Endothelial cell of umbilical vein (primary cell): ENCODE results near the gene RASL10A. TPM values are rescaled to one million over a fixed set of nuclear protein-coding genes. Genes with fewer than 3 reads are reported as not detected.

Experiments used
- BruUV-seq: library from RNA; stranded (reverse); fragments of 400-500 nt; replicated peaks from 2 replicates; lab custom pipeline; 2021; lab: Mats Ljungman, UMichigan
- CTCF ChIA-PET: fragments of 300-600, 350-600 bp; sonication (Branson Sonifier 250); formaldehyde crosslinking; loops from one replicate; lab custom pipeline; 2021; ENCODE audit warnings: antibody characterized with exemption, inconsistent platforms; lab: Charles Lee
- POLR2A ChIA-PET: fragments of 300-600, 350-600 bp; sonication (Branson Sonifier 250); formaldehyde crosslinking; loops from one replicate; lab custom pipeline; 2021; ENCODE audit warnings: antibody characterized with exemption, inconsistent platforms; lab: Charles Lee
- DNase-seq: peaks from one replicate; pipeline ENCODE4 v3.0.0-alpha.2; 2011; ENCODE audit warnings: low read depth, low spot score
- FAIRE-seq: peaks from 2 replicates; lab custom pipeline; 2011; peaks lifted over from hg19 to GRCh38; lab: Jason Lieb, UNC
- H2AFZ ChIP-seq: 2 replicates; pipeline ENCODE4 v1.6.0; 2012; ENCODE audit warnings: low read depth, low read length, control low read depth, inconsistent platforms
- H3K27ac ChIP-seq: 2 replicates; pipeline ENCODE4 v1.5.1; 2011; ENCODE audit warnings: low read depth, mild to moderate bottlenecking, control low read depth, low read length, moderate library complexity; ENCODE audit not compliant: insufficient read depth
- H3K27me3 ChIP-seq, 2 experiments: 2 replicates each; pipeline versions ENCODE4 v1.6.0 to v1.6.1; 2011; ENCODE audit warnings: low read length in 2 of 2, mixed read lengths in 1 of 2; ENCODE audit not compliant: control insufficient read depth in 2 of 2, insufficient read depth in 2 of 2
- H3K36me3 ChIP-seq, 2 experiments: 2 replicates in 1 of 2; 3 replicates in 1 of 2; pipeline ENCODE4 v1.5.1; 2011; ENCODE audit warnings: low read length in 2 of 2, mild to moderate bottlenecking in 1 of 2, moderate library complexity in 1 of 2; ENCODE audit not compliant: control insufficient read depth in 2 of 2, insufficient read depth in 2 of 2; ENCODE audit errors: extremely low read depth in 1 of 2
- H3K4me1 ChIP-seq: 3 replicates; pipeline ENCODE4 v1.5.1; 2011; ENCODE audit warnings: mild to moderate bottlenecking, low read length; ENCODE audit not compliant: control insufficient read depth, insufficient read depth; ENCODE audit errors: extremely low read depth
- H3K4me2 ChIP-seq: 2 replicates; pipeline ENCODE4 v1.6.1; 2011; ENCODE audit warnings: low read length, control low read depth, mixed read lengths; ENCODE audit not compliant: insufficient read depth
- H3K4me3 ChIP-seq, 3 experiments: fragments of 200-600 bp in 1 of 3; sonication (generic), shearing (Covaris generic) in 1 of 3; replicated peaks in 1 of 3; 2 replicates each; pipeline ENCODE4 v1.5.1; 2011 to 2016; ENCODE audit warnings: control low read depth in 3 of 3, low read length in 3 of 3, mild to moderate bottlenecking in 2 of 3, inconsistent platforms in 1 of 3, low read depth in 1 of 3, moderate library complexity in 1 of 3; ENCODE audit not compliant: insufficient read depth in 1 of 3
- H3K79me2 ChIP-seq: 2 replicates; pipeline ENCODE4 v1.6.0; 2012; ENCODE audit warnings: low read length, inconsistent platforms; ENCODE audit not compliant: control insufficient read depth, insufficient read depth
- H3K9ac ChIP-seq: replicated peaks from 2 replicates; pipeline ENCODE3; 2011; ENCODE audit warnings: low read length, control low read depth; ENCODE audit not compliant: insufficient read depth; ENCODE audit errors: extremely low read depth
- H3K9me1 ChIP-seq: replicated peaks from 3 replicates; pipeline ENCODE4 v1.6.0; 2011; ENCODE audit warnings: mild to moderate bottlenecking, low read length; ENCODE audit not compliant: control insufficient read depth, insufficient read depth; ENCODE audit errors: extremely low read depth
- H3K9me3 ChIP-seq: replicated peaks from 2 replicates; pipeline ENCODE4 v1.5.1; 2012; ENCODE audit warnings: low read length, inconsistent platforms; ENCODE audit not compliant: control insufficient read depth, insufficient read depth
- H4K20me1 ChIP-seq: replicated peaks from 2 replicates; pipeline ENCODE3; 2011; ENCODE audit warnings: mild to moderate bottlenecking, low read length; ENCODE audit not compliant: control insufficient read depth, insufficient read depth; ENCODE audit errors: extremely low read depth
- EZH2 ChIP-seq: IDR thresholded peaks from 2 replicates; pipeline ENCODE4 v1.6.1; 2012; ENCODE audit warnings: borderline replicate concordance, low read depth, mild to moderate bottlenecking, moderate library complexity, low read length, inconsistent platforms; ENCODE audit not compliant: severe bottlenecking
- FOS ChIP-seq: IDR thresholded peaks from 2 replicates; pipeline ENCODE4 v1.6.1; 2011; ENCODE audit warnings: mild to moderate bottlenecking, low read length, moderate library complexity, borderline replicate concordance; ENCODE audit not compliant: insufficient read depth
- GATA2 ChIP-seq: IDR thresholded peaks from 2 replicates; pipeline ENCODE4 v1.7.0; 2011; ENCODE audit warnings: low read depth, mild to moderate bottlenecking, moderate library complexity, mixed read lengths, low read length; ENCODE audit not compliant: insufficient read length, insufficient read depth
- JUN ChIP-seq: IDR thresholded peaks from 2 replicates; pipeline ENCODE4 v1.6.1; 2011; ENCODE audit warnings: borderline replicate concordance, low read depth; ENCODE audit not compliant: insufficient read length, insufficient read depth
- MAX ChIP-seq: IDR thresholded peaks from 2 replicates; pipeline ENCODE4 v1.6.1; 2011; ENCODE audit not compliant: insufficient read depth, insufficient read length
- MYC ChIP-seq: IDR thresholded peaks from one replicate; pipeline ENCODE4 v1.6.1; 2011; ENCODE audit warnings: mild to moderate bottlenecking, low read depth, low read length
- POLR2A ChIP-seq: IDR thresholded peaks from 2 replicates; pipeline ENCODE4 v1.6.1; 2012; ENCODE audit warnings: low read depth, mild to moderate bottlenecking, control low read depth, low read length
- POLR2AphosphoS5 ChIP-seq: IDR thresholded peaks from 2 replicates; pipeline ENCODE4 v1.6.1; 2012; ENCODE audit warnings: low read depth, mild to moderate bottlenecking, control low read depth, low read length, moderate library complexity; ENCODE audit not compliant: insufficient read depth
- dilution Hi-C: fragments of 300-500 bp; cut with MboI; formaldehyde crosslinking; loops from one replicate; pipeline ENCODE4 v1.15.0; 2019; ENCODE audit warnings: low sequenced_read_pairs; ENCODE audit not compliant: extremely low pct_ligation_motif_present
- intact Hi-C: fragments of 100-400 bp; cut with micrococcal nuclease; formaldehyde crosslinking; loops from one replicate; pipeline ENCODE4 v1.10.0; 2022
- polyA plus RNA-seq, 4 experiments: library from polyadenylated mRNA; depleted of rRNA in 3 of 4; stranded (reverse) in 3 of 4; unstranded in 1 of 4; fragments of >200 nt; gene quantifications; 2 replicates each; pipeline versions ENCODE4 v1.2.1 to v1.2.3, GENCODE V29; 2011 to 2012; ENCODE audit warnings: missing spikeins in 1 of 4
- total RNA-seq: library from RNA; stranded (reverse); gene quantifications from 2 replicates; pipeline ENCODE4 v1.2.3, GENCODE V29; 2021
- TF ChIP-seq, protein P1 (sequence below), 2 donors: IDR thresholded peaks; 1 replicate in 1 of 2; 2 replicates in 1 of 2; pipeline ENCODE4 v1.5.1; 2011; ENCODE audit warnings: low read length in 2 of 2, mild to moderate bottlenecking in 2 of 2, moderate library complexity in 2 of 2, control low read depth in 1 of 2, inconsistent platforms in 1 of 2, low read depth in 1 of 2; ENCODE audit not compliant: insufficient read depth in 1 of 2; ENCODE audit errors: extremely low read depth in 1 of 2

Gene RASL10A
- total and polyA plus RNA-seq, 2 donors (not counting 3 experiments of a cell fraction or from before 2014, with no cell fraction given), result 1.1 to 1.9 TPM

- BruUV-seq, result TSS peak; percentile 28
These were observed 3.0 kb downstream of the RASL10A start for GRCh38 chr22:29312218-29313125.

More at GRCh38 chr22:29312218-29313125, 3.0 kb downstream of the RASL10A start:
- H3K79me2 ChIP-seq, result peaks cover 6% of the 10 kb centered on the region
- DNase-seq, result no peak
- no peak for FAIRE-seq
- ChIA-PET POLR2A (no interaction called here), CTCF (interaction anchor here (1.2 to 1.9 kb wide), 6 partner anchors 8 to 45 kb away, joined by 4 to 9 read pairs (median 6); no protein-coding TSS in a partner anchor)
- dilution Hi-C loops, result no loop called here
- H3K4me3 ChIP-seq, result no peak overlapping the region
- no peaks in the 10 kb centered on the region for H3K9me3 ChIP-seq
- no peak overlapping the region for H3K9ac ChIP-seq
- TF ChIP-seq POLR2AphosphoS5, result no peak
- no peak for TF ChIP-seq MAX
- no peak for TF ChIP-seq FOS
- no peak for TF ChIP-seq EZH2
- no peak for TF ChIP-seq JUN
- TF ChIP-seq, protein P1, sequence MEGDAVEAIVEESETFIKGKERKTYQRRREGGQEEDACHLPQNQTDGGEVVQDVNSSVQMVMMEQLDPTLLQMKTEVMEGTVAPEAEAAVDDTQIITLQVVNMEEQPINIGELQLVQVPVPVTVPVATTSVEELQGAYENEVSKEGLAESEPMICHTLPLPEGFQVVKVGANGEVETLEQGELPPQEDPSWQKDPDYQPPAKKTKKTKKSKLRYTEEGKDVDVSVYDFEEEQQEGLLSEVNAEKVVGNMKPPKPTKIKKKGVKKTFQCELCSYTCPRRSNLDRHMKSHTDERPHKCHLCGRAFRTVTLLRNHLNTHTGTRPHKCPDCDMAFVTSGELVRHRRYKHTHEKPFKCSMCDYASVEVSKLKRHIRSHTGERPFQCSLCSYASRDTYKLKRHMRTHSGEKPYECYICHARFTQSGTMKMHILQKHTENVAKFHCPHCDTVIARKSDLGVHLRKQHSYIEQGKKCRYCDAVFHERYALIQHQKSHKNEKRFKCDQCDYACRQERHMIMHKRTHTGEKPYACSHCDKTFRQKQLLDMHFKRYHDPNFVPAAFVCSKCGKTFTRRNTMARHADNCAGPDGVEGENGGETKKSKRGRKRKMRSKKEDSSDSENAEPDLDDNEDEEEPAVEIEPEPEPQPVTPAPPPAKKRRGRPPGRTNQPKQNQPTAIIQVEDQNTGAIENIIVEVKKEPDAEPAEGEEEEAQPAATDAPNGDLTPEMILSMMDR (IDR thresholded peaks at IDR 0.05; ENCODE audit: extremely low read depth in 1 of 2, insufficient read depth in 1 of 2, low read depth in 1 of 2, low read length in 2 of 2), result no peak
- no peak for TF ChIP-seq GATA2
- TF ChIP-seq MYC, result no peak
- no peak for TF ChIP-seq POLR2A
- no peak overlapping the region for H3K4me2 ChIP-seq
- H3K4me1 ChIP-seq, result peaks cover 39% of the 10 kb centered on the region
- H3K9me1 ChIP-seq, result no peaks in the 10 kb centered on the region
- H3K36me3 ChIP-seq, result peaks cover 0 to 4% of the 10 kb centered on the region in 2 experiments
- no peak overlapping the region for H3K27ac ChIP-seq
- no peak overlapping the region for H2AFZ ChIP-seq
- H3K27me3 ChIP-seq, result peaks cover 29% of the 10 kb centered on the region in 2 experiments
- intact Hi-C loops, result no loop called here
- no peaks in the 10 kb centered on the region for H4K20me1 ChIP-seq
